ENCODE data around the gene ITGB1BP1.
A peak's percentile ranks its signal among the peaks of the same experiment; 100 is the strongest.

The ITGB1BP1 gene

GRCh38 chr2:9422321-9423099 is 818 bp downstream of the ITGB1BP1 start:
- H3K36me3 ChIP-seq (ENCODE audit: insufficient read depth, low read depth, low read length): 0 out of 2 replicates have a peak, but pooled peaks cover 7% of the 10 kb centered on the region
- peaks cover 11% of the 10 kb centered on the region for H3K27me3 ChIP-seq (ENCODE audit: insufficient read depth, low read length)
- H3K27ac ChIP-seq (ENCODE audit: low read length): no peak overlapping the region
- H3K9me3 ChIP-seq (ENCODE audit: insufficient read depth, low read depth, low read length): no peaks in the 10 kb centered on the region
- H3K4me3 ChIP-seq (ENCODE audit: low read length): peak overlapping the region; percentile 82
- peaks cover 12% of the 10 kb centered on the region for H3K4me1 ChIP-seq (ENCODE audit: insufficient read depth, low read length)
- peak overlapping the region; percentile 71; the same call in 1 of the 2 replicates for H3K9ac ChIP-seq (ENCODE audit: low read depth, low read length)

- H3K9ac ChIP-seq (ENCODE audit: low read depth, low read length): no peak overlapping the region
- no peak overlapping the region for H3K4me3 ChIP-seq (ENCODE audit: low read length)
- H3K4me1 ChIP-seq (ENCODE audit: insufficient read depth, low read length): peaks cover 12% of the 10 kb centered on the region
- H3K9me3 ChIP-seq (ENCODE audit: insufficient read depth, low read depth, low read length): no peaks in the 10 kb centered on the region
- H3K27ac ChIP-seq (ENCODE audit: low read length): no peak overlapping the region
- 0 out of 2 replicates have a peak, but pooled peaks cover 5% of the 10 kb centered on the region for H3K36me3 ChIP-seq (ENCODE audit: insufficient read depth, low read depth, low read length)
- peaks cover 11% of the 10 kb centered on the region for H3K27me3 ChIP-seq (ENCODE audit: insufficient read depth, low read length)
These were observed 2.8 kb downstream of the ITGB1BP1 start for GRCh38 chr2:9420495-9420894.

- Histone ChIP-seq H3K9ac (ENCODE audit: low read depth, low read length) (no peak overlapping the region), H3K27me3 (ENCODE audit: insufficient read depth, low read length) (peaks cover 11% of the 10 kb centered on the region), H3K9me3 (ENCODE audit: insufficient read depth, low read depth, low read length) (no peaks in the 10 kb centered on the region), H3K27ac (ENCODE audit: low read length) (no peak overlapping the region), H3K4me3 (ENCODE audit: low read length) (no peak overlapping the region), H3K36me3 (ENCODE audit: insufficient read depth, low read depth, low read length) (0 out of 2 replicates have a peak, but pooled peaks cover 5% of the 10 kb centered on the region), H3K4me1 (ENCODE audit: insufficient read depth, low read length) (peaks cover 6% of the 10 kb centered on the region)
These were observed 3.8 kb downstream of the ITGB1BP1 start for GRCh38 chr2:9419541-9419940.

GRCh38 chr2:9418746-9419145 is 4.6 kb downstream of the ITGB1BP1 start:
- Histone ChIP-seq H3K9me3 (ENCODE audit: insufficient read depth, low read depth, low read length) (no peaks in the 10 kb centered on the region), H3K4me3 (ENCODE audit: low read length) (no peak overlapping the region), H3K36me3 (ENCODE audit: insufficient read depth, low read depth, low read length) (0 out of 2 replicates have a peak, but pooled peaks cover 5% of the 10 kb centered on the region), H3K4me1 (ENCODE audit: insufficient read depth, low read length) (peaks cover 4% of the 10 kb centered on the region; the same call in 1 of the 2 replicates), H3K9ac (ENCODE audit: low read depth, low read length) (no peak overlapping the region), H3K27ac (ENCODE audit: low read length) (no peak overlapping the region), H3K27me3 (ENCODE audit: insufficient read depth, low read length) (peaks cover 11% of the 10 kb centered on the region)

- no peak overlapping the region for H3K9ac ChIP-seq (ENCODE audit: low read depth, low read length)
- H3K9me3 ChIP-seq (ENCODE audit: insufficient read depth, low read depth, low read length): no peaks in the 10 kb centered on the region
- no peak overlapping the region for H3K4me3 ChIP-seq (ENCODE audit: low read length)
- H3K36me3 ChIP-seq (ENCODE audit: insufficient read depth, low read depth, low read length): 0 out of 2 replicates have a peak, but pooled peaks cover 5% of the 10 kb centered on the region
- peaks cover 11% of the 10 kb centered on the region for H3K27me3 ChIP-seq (ENCODE audit: insufficient read depth, low read length)
- peaks cover 4% of the 10 kb centered on the region; the same call in 1 of the 2 replicates for H3K4me1 ChIP-seq (ENCODE audit: insufficient read depth, low read length)
- no peak overlapping the region for H3K27ac ChIP-seq (ENCODE audit: low read length)
These were observed 5.6 kb downstream of the ITGB1BP1 start for GRCh38 chr2:9417725-9418124.

- Histone ChIP-seq H3K4me1 (ENCODE audit: insufficient read depth, low read length) (no peaks in the 10 kb centered on the region), H3K27me3 (ENCODE audit: insufficient read depth, low read length) (peaks cover 4% of the 10 kb centered on the region), H3K9me3 (ENCODE audit: insufficient read depth, low read depth, low read length) (no peaks in the 10 kb centered on the region), H3K36me3 (ENCODE audit: insufficient read depth, low read depth, low read length) (0 out of 2 replicates have a peak, but pooled peaks cover 5% of the 10 kb centered on the region), H3K9ac (ENCODE audit: low read depth, low read length) (no peak overlapping the region), H3K27ac (ENCODE audit: low read length) (no peak overlapping the region), H3K4me3 (ENCODE audit: low read length) (no peak overlapping the region)
These were observed 6.4 kb downstream of the ITGB1BP1 start for GRCh38 chr2:9416962-9417316.

GRCh38 chr2:9416267-9416961 is 6.9 kb downstream of the ITGB1BP1 start:
- Histone ChIP-seq H3K27ac (ENCODE audit: low read length) (no peak overlapping the region), H3K4me1 (ENCODE audit: insufficient read depth, low read length) (no peaks in the 10 kb centered on the region), H3K36me3 (ENCODE audit: insufficient read depth, low read depth, low read length) (0 out of 2 replicates have a peak, but pooled peaks cover 5% of the 10 kb centered on the region), H3K9me3 (ENCODE audit: insufficient read depth, low read depth, low read length) (no peaks in the 10 kb centered on the region), H3K4me3 (ENCODE audit: low read length) (no peak overlapping the region), H3K27me3 (ENCODE audit: insufficient read depth, low read length) (no peaks in the 10 kb centered on the region), H3K9ac (ENCODE audit: low read depth, low read length) (no peak overlapping the region)

GRCh38 chr2:9415516-9416169 is 7.7 kb downstream of the ITGB1BP1 start:
- Histone ChIP-seq H3K9me3 (ENCODE audit: insufficient read depth, low read depth, low read length) (no peaks in the 10 kb centered on the region), H3K9ac (ENCODE audit: low read depth, low read length) (no peak overlapping the region)

GRCh38 chr2:9412781-9413180 is 10.5 kb downstream of the ITGB1BP1 start:
- 0 out of 2 replicates have a peak, but pooled peaks cover 6% of the 10 kb centered on the region for H3K36me3 ChIP-seq (ENCODE audit: insufficient read depth, low read depth, low read length)

More at GRCh38 chr2:9415516-9416169, 7.7 kb downstream of the ITGB1BP1 start:
- Histone ChIP-seq H3K36me3 (ENCODE audit: insufficient read depth, low read depth, low read length) (0 out of 2 replicates have a peak, but pooled peaks cover 9% of the 10 kb centered on the region), H3K27ac (ENCODE audit: low read length) (no peak overlapping the region), H3K27me3 (ENCODE audit: insufficient read depth, low read length) (no peaks in the 10 kb centered on the region), H3K4me3 (ENCODE audit: low read length) (no peak overlapping the region), H3K4me1 (ENCODE audit: insufficient read depth, low read length) (no peaks in the 10 kb centered on the region)

GRCh38 chr2:9410108-9410507 is 13.2 kb downstream of the ITGB1BP1 start:
- H3K9me3 ChIP-seq (ENCODE audit: insufficient read depth, low read depth, low read length): no peaks in the 10 kb centered on the region
- H3K4me3 ChIP-seq (ENCODE audit: low read length): no peak overlapping the region
- H3K4me1 ChIP-seq (ENCODE audit: insufficient read depth, low read length): no peaks in the 10 kb centered on the region
- H3K36me3 ChIP-seq (ENCODE audit: insufficient read depth, low read depth, low read length): peaks cover 20% of the 10 kb centered on the region; the same call in 1 of the 2 replicates
- H3K27me3 ChIP-seq (ENCODE audit: insufficient read depth, low read length): no peaks in the 10 kb centered on the region
- no peak overlapping the region for H3K9ac ChIP-seq (ENCODE audit: low read depth, low read length)
- H3K27ac ChIP-seq (ENCODE audit: low read length): no peak overlapping the region

More at GRCh38 chr2:9412781-9413180, 10.5 kb downstream of the ITGB1BP1 start:
- Histone ChIP-seq H3K27ac (ENCODE audit: low read length) (no peak overlapping the region), H3K9ac (ENCODE audit: low read depth, low read length) (no peak overlapping the region), H3K9me3 (ENCODE audit: insufficient read depth, low read depth, low read length) (no peaks in the 10 kb centered on the region), H3K27me3 (ENCODE audit: insufficient read depth, low read length) (no peaks in the 10 kb centered on the region), H3K4me3 (ENCODE audit: low read length) (no peak overlapping the region), H3K4me1 (ENCODE audit: insufficient read depth, low read length) (no peaks in the 10 kb centered on the region)

- no peaks in the 10 kb centered on the region for H3K4me1 ChIP-seq (ENCODE audit: insufficient read depth, low read length)
- no peak overlapping the region for H3K27ac ChIP-seq (ENCODE audit: low read length)
- no peak overlapping the region for H3K4me3 ChIP-seq (ENCODE audit: low read length)
- no peaks in the 10 kb centered on the region for H3K27me3 ChIP-seq (ENCODE audit: insufficient read depth, low read length)
- no peaks in the 10 kb centered on the region for H3K9me3 ChIP-seq (ENCODE audit: insufficient read depth, low read depth, low read length)
- H3K36me3 ChIP-seq (ENCODE audit: insufficient read depth, low read depth, low read length): peaks cover 24% of the 10 kb centered on the region
- no peak overlapping the region for H3K9ac ChIP-seq (ENCODE audit: low read depth, low read length)
These were observed 14.6 kb downstream of the ITGB1BP1 start for GRCh38 chr2:9408641-9409151.

Data from iPS-20b (cell line).